Right lobe of liver (tissue), 4 donors: ENCODE results near the gene MDFIC.

Experiments
- CTCF ChIP-seq, 4 donors: fragments of 200-600 bp in 3 of 4; fragments of 450-650 bp in 1 of 4; IDR thresholded peaks; one replicate each; pipeline versions ENCODE4 v1.5.1 to v1.8.0; 2016 to 2022; ENCODE audit warnings: antibody characterized with exemption in 4 of 4, mild to moderate bottlenecking in 2 of 4
- POLR2A ChIP-seq: fragments of 450-650 bp; IDR thresholded peaks from one replicate; pipeline ENCODE4 v1.6.1; 2017; ENCODE audit warnings: antibody characterized with exemption, mild to moderate bottlenecking
- donor health status: DM: no; HTN: no; CAD: no.
- donor health status: DM: no; HTN: no; CAD: no.
- donor health status: DM: no; HTN: yes; CAD: no.

DNA sequence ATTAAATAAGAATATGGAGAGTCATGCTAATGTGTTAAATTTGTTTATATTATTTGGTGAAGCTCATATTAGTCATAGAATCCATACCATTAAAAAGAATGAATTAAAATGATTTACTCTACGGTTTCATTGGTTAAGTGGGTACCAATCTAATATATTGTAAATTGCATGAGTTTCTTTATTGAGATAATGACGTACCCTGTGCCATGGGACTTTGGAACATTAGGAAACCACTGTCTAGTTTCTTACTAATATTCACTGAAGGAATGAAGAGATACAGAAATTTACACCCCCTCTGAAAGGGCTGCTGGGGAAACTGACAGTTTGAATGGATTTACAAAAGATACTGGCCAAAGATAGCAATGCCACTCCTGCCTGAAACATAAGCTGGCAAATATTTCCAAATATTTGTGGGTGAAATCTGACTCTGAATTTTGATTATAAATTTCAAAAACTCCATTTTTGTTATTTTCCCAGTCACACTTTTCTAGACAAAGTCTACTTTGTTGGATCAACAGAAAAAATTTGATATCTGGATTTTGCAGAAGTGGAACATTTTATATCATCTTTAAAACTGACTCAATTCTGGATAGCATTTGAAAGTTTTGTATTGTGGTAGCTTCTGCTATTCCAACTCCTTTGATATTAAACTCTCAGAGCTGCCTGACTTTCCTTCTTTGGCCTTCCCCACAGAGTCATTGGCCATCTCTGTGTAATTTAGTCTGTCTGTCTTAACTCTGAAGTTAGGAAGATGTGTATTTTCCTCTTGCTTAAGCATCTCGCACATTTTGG is 22.3 kb downstream of the MDFIC start:
- TF ChIP-seq CTCF (IDR thresholded peaks at IDR 0.05) (no peak), POLR2A (no peak)
